Liver (tissue), 9 donors: Measurements from ENCODE around the gene FUNDC2. TPM values are rescaled to one million over a fixed set of nuclear protein-coding genes. Genes with fewer than 3 reads are reported as not detected.
"Not testable (repeated sequence)": the region's sequence is repeated elsewhere in the genome, so short reads cannot be mapped to it uniquely, and the experiment has no call there.

Experiments
- DNase-seq: peaks from one replicate; pipeline ENCODE4 v3.0.0-alpha.2; 2017; ENCODE audit warnings: low spot score
- H3K27ac ChIP-seq, 2 donors: one replicate each; pipeline ENCODE4 v1.7.0; 2013; ENCODE audit warnings: inconsistent platforms in 2 of 2, low read length in 2 of 2, control low read depth in 1 of 2, low read depth in 1 of 2, mild to moderate bottlenecking in 1 of 2
- H3K27me3 ChIP-seq, 4 donors: one replicate each; pipeline versions ENCODE4 v1.6.1 to v1.7.0; 2013; ENCODE audit warnings: low read length in 3 of 4, inconsistent platforms in 1 of 4, mild to moderate bottlenecking in 1 of 4, moderate library complexity in 1 of 4; ENCODE audit not compliant: control insufficient read depth in 4 of 4, insufficient read depth in 4 of 4
- H3K36me3 ChIP-seq, 4 donors: one replicate each; pipeline versions ENCODE4 v1.6.1 to v1.7.0; 2013; ENCODE audit warnings: low read length in 3 of 4, mild to moderate bottlenecking in 3 of 4, low read depth in 1 of 4, moderate library complexity in 1 of 4; ENCODE audit not compliant: control insufficient read depth in 4 of 4, insufficient read depth in 3 of 4
- H3K4me1 ChIP-seq, 4 donors: one replicate each; pipeline versions ENCODE4 v1.6.1 to v1.7.0; 2013; ENCODE audit warnings: low read length in 3 of 4, mild to moderate bottlenecking in 3 of 4, moderate library complexity in 1 of 4; ENCODE audit not compliant: control insufficient read depth in 4 of 4, insufficient read depth in 4 of 4
- H3K4me3 ChIP-seq, 3 donors: one replicate each; pipeline versions ENCODE4 v1.6.1 to v1.7.0; 2013; ENCODE audit warnings: low read length in 3 of 3, control low read depth in 1 of 3, low read depth in 1 of 3, mild to moderate bottlenecking in 1 of 3
- H3K9ac ChIP-seq, 2 donors: one replicate each; pipeline ENCODE4 v1.7.0; 2013; ENCODE audit warnings: low read length in 2 of 2, mild to moderate bottlenecking in 2 of 2, moderate library complexity in 2 of 2, control low read depth in 1 of 2, low read depth in 1 of 2
- H3K9me3 ChIP-seq, 4 donors: one replicate each; pipeline versions ENCODE4 v1.6.1 to v1.7.0; 2013; ENCODE audit warnings: low read length in 3 of 4; ENCODE audit not compliant: control insufficient read depth in 4 of 4
- ATF3 ChIP-seq: IDR thresholded peaks from 2 replicates; pipeline ENCODE4 v1.6.1; 2016; ENCODE audit warnings: antibody characterized with exemption
- CTCF ChIP-seq: fragments of 150-350 bp; IDR thresholded peaks from 2 replicates; pipeline ENCODE4 v1.5.1; 2017; ENCODE audit warnings: improper control_type of control experiment, low read depth, low read length; ENCODE audit not compliant: missing input control
- EGR1 ChIP-seq, 2 donors: IDR thresholded peaks; 2 replicates each; pipeline ENCODE4 v1.6.1; 2016 to 2018; ENCODE audit warnings: antibody characterized with exemption in 2 of 2, low read depth in 2 of 2
- FOXA1 ChIP-seq: IDR thresholded peaks from 2 replicates; pipeline ENCODE4 v1.6.1; 2016; ENCODE audit warnings: antibody characterized with exemption
- FOXA2 ChIP-seq: IDR thresholded peaks from 2 replicates; pipeline ENCODE4 v1.6.1; 2016; ENCODE audit warnings: antibody characterized with exemption
- GABPA ChIP-seq, 2 donors: IDR thresholded peaks in 1 of 2; conservative IDR thresholded peaks in 1 of 2; 2 replicates each; pipeline ENCODE4 v1.6.1; 2016; ENCODE audit warnings: antibody characterized with exemption in 2 of 2, mild to moderate bottlenecking in 1 of 2, moderate library complexity in 1 of 2
- HNF4A ChIP-seq, 2 donors: conservative IDR thresholded peaks; 2 replicates each; pipeline ENCODE4 v1.6.1; 2016; ENCODE audit warnings: antibody characterized with exemption in 2 of 2, mild to moderate bottlenecking in 2 of 2
- HNF4G ChIP-seq: IDR thresholded peaks from 2 replicates; pipeline ENCODE4 v1.6.1; 2016; ENCODE audit warnings: antibody characterized with exemption
- JUND ChIP-seq, 2 donors: IDR thresholded peaks; 2 replicates each; pipeline ENCODE4 v1.6.1; 2016; ENCODE audit warnings: antibody characterized with exemption in 2 of 2
- MAX ChIP-seq: IDR thresholded peaks from 2 replicates; pipeline ENCODE4 v1.6.1; 2016; ENCODE audit warnings: antibody characterized with exemption
- NR2F2 ChIP-seq: IDR thresholded peaks from 2 replicates; pipeline ENCODE4 v1.6.1; 2016; ENCODE audit warnings: antibody characterized with exemption
- RAD21 ChIP-seq, 2 donors: IDR thresholded peaks; 2 replicates each; pipeline ENCODE4 v1.6.1; 2016; ENCODE audit warnings: antibody characterized with exemption in 2 of 2, mild to moderate bottlenecking in 2 of 2
- RXRA ChIP-seq, 2 donors: IDR thresholded peaks; 2 replicates each; pipeline ENCODE4 v1.6.1; 2017 to 2018; ENCODE audit warnings: antibody characterized with exemption in 2 of 2, mild to moderate bottlenecking in 1 of 2
- SP1 ChIP-seq: IDR thresholded peaks from 2 replicates; pipeline ENCODE4 v1.6.1; 2018; ENCODE audit warnings: antibody characterized with exemption, mild to moderate bottlenecking
- TAF1 ChIP-seq: conservative IDR thresholded peaks from 2 replicates; pipeline ENCODE4 v1.6.1; 2016; ENCODE audit warnings: antibody characterized with exemption, mild to moderate bottlenecking
- YY1 ChIP-seq: IDR thresholded peaks from 2 replicates; pipeline ENCODE4 v1.6.1; 2016; ENCODE audit warnings: antibody characterized with exemption, mild to moderate bottlenecking
- WGBS: extraction: QIAGEN DNeasy Blood & Tissue Kit; methylation state at CpG from one replicate; pipeline ENCODE4 v1.1.7; 2013; 5-methylcytosine and 5-hydroxymethylcytosine counted together
- polyA plus RNA-seq, 2 donors: library from polyadenylated mRNA; stranded (reverse) in 1 of 2; unstranded in 1 of 2; fragments of 200-250 nt in 1 of 2; fragments of >200 nt in 1 of 2; fragmentation: Nextera tagmentation in 1 of 2; extraction: Ambion mirVana in 1 of 2; gene quantifications; one replicate each; pipeline versions ENCODE4 v1.2.1 to v1.2.3, GENCODE V29; 2013 to 2015
- total RNA-seq, 2 donors: library from RNA; depleted of rRNA; stranded (reverse); fragments of >200 nt; gene quantifications; one replicate each; pipeline ENCODE4 v1.2.3, GENCODE V29; 2014
- TF ChIP-seq, protein P1 (sequence below): IDR thresholded peaks from 2 replicates; pipeline ENCODE4 v1.6.1; 2016; ENCODE audit warnings: antibody characterized with exemption
- donor health status: healthy.
- donor health status: healthy.
- donor health status: healthy.
- donor health status: healthy.
- donor health status: healthy.

FUNDC2 gene
- total and polyA plus RNA-seq, 4 donors, result 19.4 to 79.8 (median 40.8) TPM

- H3K4me3 ChIP-seq, H3K9ac ChIP-seq, H3K9me3 ChIP-seq, DNase-seq, H3K36me3 ChIP-seq, H3K27me3 ChIP-seq, H3K27ac ChIP-seq: not testable (repeated sequence)
- peaks cover 10 to 23% (median 15%) of the 10 kb centered on the region in 4 donors for H3K4me1 ChIP-seq
- WGBS, result no CpG with 5 or more reads among the region's 10 CpGs
These were observed 20.3 kb upstream of the FUNDC2 start for GRCh38 chrX:155006379-155006778.

- H3K9me3 ChIP-seq, DNase-seq, H3K4me3 ChIP-seq, H3K9ac ChIP-seq, H3K36me3 ChIP-seq, H3K27me3 ChIP-seq: not testable (repeated sequence)
- TF ChIP-seq RXRA (IDR thresholded peaks at IDR 0.05) (peak in 1 of 2 donors; percentile 10), HNF4A (conservative IDR thresholded peaks at IDR 0.05) (peak; percentile 29 to 52)
- peak overlapping the region; percentile 59 to 83 for H3K27ac ChIP-seq
- peaks cover 10 to 23% (median 15%) of the 10 kb centered on the region in 4 donors for H3K4me1 ChIP-seq
- 35% methylated on average over 6 of the region's 11 CpGs for WGBS
These were observed 19.6 kb upstream of the FUNDC2 start for GRCh38 chrX:155006913-155007671.

- H3K9ac ChIP-seq, H3K27me3 ChIP-seq, H3K9me3 ChIP-seq, DNase-seq, H3K4me3 ChIP-seq, H3K27ac ChIP-seq, H3K36me3 ChIP-seq: not testable (repeated sequence)
- H3K4me1 ChIP-seq, result peaks cover 10 to 23% (median 15%) of the 10 kb centered on the region in 4 donors
- WGBS, result 98% methylated on average over 4 of the region's 12 CpGs
These were observed 18.1 kb upstream of the FUNDC2 start for GRCh38 chrX:155008578-155008977.

DNA sequence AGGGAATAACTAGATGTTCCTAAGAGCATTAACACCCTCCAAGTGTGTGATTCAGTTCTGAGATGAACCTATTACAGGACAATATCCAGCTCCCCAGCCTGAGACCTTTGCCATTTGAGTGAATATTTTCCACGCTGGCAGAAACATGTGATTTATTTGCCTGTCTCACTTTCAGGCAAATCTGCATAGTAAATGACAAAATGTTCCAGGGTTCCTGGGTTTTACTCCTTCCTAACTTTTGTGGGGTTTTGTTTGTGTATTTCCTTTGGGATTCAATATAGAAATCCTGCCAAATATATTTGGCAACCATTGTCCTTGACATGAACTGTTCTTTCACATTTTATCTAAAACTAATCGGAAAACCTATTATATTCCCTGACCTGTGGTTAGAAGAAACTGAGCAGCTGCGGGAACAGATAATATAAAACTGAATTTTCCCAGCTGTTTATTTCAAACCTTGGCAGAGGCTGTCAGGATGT is 16.6 kb upstream of the FUNDC2 start:
- H3K36me3 ChIP-seq, result no peaks in the 10 kb centered on the region
- peak overlapping the region; percentile 36 to 64 for H3K27ac ChIP-seq
- no peaks in the 10 kb centered on the region for H3K27me3 ChIP-seq
- no peak for DNase-seq
- no peaks in the 10 kb centered on the region for H3K9me3 ChIP-seq
- no peak overlapping the region for H3K4me3 ChIP-seq
- H3K4me1 ChIP-seq, result peaks cover 10 to 19% (median 15%) of the 10 kb centered on the region in 4 donors
- 21% methylated on average over 3 of the region's 3 CpGs for WGBS
- no peak overlapping the region for H3K9ac ChIP-seq
- no peak for TF ChIP-seq TAF1
- TF ChIP-seq NR2F2, result peak; percentile 81
- peak in 1 of 2 donors; percentile 17 for TF ChIP-seq RAD21 (IDR thresholded peaks at IDR 0.05)
- TF ChIP-seq, protein P1, sequence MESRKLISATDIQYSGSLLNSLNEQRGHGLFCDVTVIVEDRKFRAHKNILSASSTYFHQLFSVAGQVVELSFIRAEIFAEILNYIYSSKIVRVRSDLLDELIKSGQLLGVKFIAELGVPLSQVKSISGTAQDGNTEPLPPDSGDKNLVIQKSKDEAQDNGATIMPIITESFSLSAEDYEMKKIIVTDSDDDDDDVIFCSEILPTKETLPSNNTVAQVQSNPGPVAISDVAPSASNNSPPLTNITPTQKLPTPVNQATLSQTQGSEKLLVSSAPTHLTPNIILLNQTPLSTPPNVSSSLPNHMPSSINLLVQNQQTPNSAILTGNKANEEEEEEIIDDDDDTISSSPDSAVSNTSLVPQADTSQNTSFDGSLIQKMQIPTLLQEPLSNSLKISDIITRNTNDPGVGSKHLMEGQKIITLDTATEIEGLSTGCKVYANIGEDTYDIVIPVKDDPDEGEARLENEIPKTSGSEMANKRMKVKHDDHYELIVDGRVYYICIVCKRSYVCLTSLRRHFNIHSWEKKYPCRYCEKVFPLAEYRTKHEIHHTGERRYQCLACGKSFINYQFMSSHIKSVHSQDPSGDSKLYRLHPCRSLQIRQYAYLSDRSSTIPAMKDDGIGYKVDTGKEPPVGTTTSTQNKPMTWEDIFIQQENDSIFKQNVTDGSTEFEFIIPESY, result no peak
- TF ChIP-seq SP1, result peak; percentile 69
- peak; percentile 48 for TF ChIP-seq YY1
- peak in 1 of 2 donors; percentile 45 for TF ChIP-seq GABPA (IDR thresholded peaks at IDR 0.05 in 1 of 2, conservative IDR thresholded peaks at IDR 0.05 in 1 of 2)
- TF ChIP-seq ATF3, result no peak
- TF ChIP-seq FOXA1, result no peak
- no peak for TF ChIP-seq CTCF
- no peak for TF ChIP-seq FOXA2
- peak; percentile 62 for TF ChIP-seq MAX
- TF ChIP-seq EGR1 (IDR thresholded peaks at IDR 0.05; ENCODE audit: low read depth in 2 of 2), result peak in 1 of 2 donors; percentile 79
- TF ChIP-seq HNF4G, result peak; percentile 28
- peak; percentile 51 to 68 for TF ChIP-seq RXRA (IDR thresholded peaks at IDR 0.05)
- TF ChIP-seq JUND (IDR thresholded peaks at IDR 0.05), result peak in 1 of 2 donors; percentile 43
- TF ChIP-seq HNF4A (conservative IDR thresholded peaks at IDR 0.05), result peak; percentile 31 to 67
